Measurements from ENCODE around the gene YBX1. TPM values are rescaled to one million over a fixed set of nuclear protein-coding genes. Genes with fewer than 3 reads are reported as not detected.

The YBX1 gene
- total RNA-seq, 2 donors from 2014 or later = 801 to 826 TPM

GRCh38 chr1:42691157-42691498 lies 8.9 kb downstream of the YBX1 start:
- no peak for TF ChIP-seq CTCF (IDR thresholded peaks at IDR 0.05)
- peaks cover 0 to 67% of the 10 kb centered on the region in 2 donors for H3K4me1 ChIP-seq
- DNase-seq (ENCODE audit: low spot score) = no peak

GRCh38 chr1:42692461-42692860 lies 10.2 kb downstream of the YBX1 start:
- H3K9me3 ChIP-seq = no peaks in the 10 kb centered on the region
- DNase-seq (ENCODE audit: low spot score) = no peak
- H3K36me3 ChIP-seq = peaks cover 14% of the 10 kb centered on the region
- no peak for TF ChIP-seq CTCF (IDR thresholded peaks at IDR 0.05)
- H3K27ac ChIP-seq = no peak overlapping the region
- no peak overlapping the region for H3K4me3 ChIP-seq
- H3K4me1 ChIP-seq = peaks cover 0 to 54% of the 10 kb centered on the region in 2 donors
- H3K27me3 ChIP-seq = no peaks in the 10 kb centered on the region

More at GRCh38 chr1:42691157-42691498, 8.9 kb downstream of the YBX1 start:
- Histone ChIP-seq H3K9me3 (no peaks in the 10 kb centered on the region), H3K27ac (no peak overlapping the region), H3K4me3 (no peak overlapping the region), H3K27me3 (no peaks in the 10 kb centered on the region), H3K36me3 (peaks cover 2% of the 10 kb centered on the region)

- no peak for TF ChIP-seq CTCF (IDR thresholded peaks at IDR 0.05)
- H3K27ac ChIP-seq = no peak overlapping the region
- no peaks in the 10 kb centered on the region for H3K9me3 ChIP-seq
- no peak overlapping the region for H3K4me3 ChIP-seq
- H3K36me3 ChIP-seq = peaks cover 19% of the 10 kb centered on the region
- peaks cover 0 to 50% of the 10 kb centered on the region in 2 donors for H3K4me1 ChIP-seq
- DNase-seq (ENCODE audit: low spot score) = no peak
- no peaks in the 10 kb centered on the region for H3K27me3 ChIP-seq
These were observed 10.7 kb downstream of the YBX1 start for GRCh38 chr1:42692911-42693310.

GRCh38 chr1:42698081-42698813 lies 16.0 kb downstream of the YBX1 start:
- Histone ChIP-seq H3K27ac (no peak overlapping the region), H3K4me3 (no peak overlapping the region), H3K4me1 (peaks cover 0 to 4% of the 10 kb centered on the region in 2 donors), H3K36me3 (peaks cover 68% of the 10 kb centered on the region), H3K9me3 (no peaks in the 10 kb centered on the region), H3K27me3 (no peaks in the 10 kb centered on the region)
- TF ChIP-seq CTCF (IDR thresholded peaks at IDR 0.05) = no peak
- DNase-seq (ENCODE audit: low spot score) = no peak

GRCh38 chr1:42700006-42700405 lies 17.8 kb downstream of the YBX1 start:
- Histone ChIP-seq H3K4me1 (no peaks in the 10 kb centered on the region), H3K36me3 (peaks cover 84% of the 10 kb centered on the region), H3K27ac (no peak overlapping the region), H3K9me3 (no peaks in the 10 kb centered on the region), H3K27me3 (no peaks in the 10 kb centered on the region), H3K4me3 (no peak overlapping the region)
- no peak for DNase-seq (ENCODE audit: low spot score)
- no peak for TF ChIP-seq CTCF (IDR thresholded peaks at IDR 0.05)

Data from right atrium auricular region (tissue), 2 donors.